K562 (cell line): Measurements from ENCODE around the gene SEC14L2. TPM values are rescaled to one million over a fixed set of nuclear protein-coding genes. Genes with fewer than 3 reads are reported as not detected.

Experiments
- ATAC-seq: fragments of 200-7000 bp; cut with Tn5 transposase; 3 replicates; pipeline ENCODE4 v1.9.1; 2020; ENCODE audit warnings: moderate library complexity
- BruUV-seq: library from RNA; stranded (reverse); fragments of 400-500 nt; replicated peaks from 2 replicates; lab custom pipeline; 2021; lab: Mats Ljungman, UMichigan
- CTCF ChIA-PET: fragments of 300-600 bp; formaldehyde crosslinking; extraction: SDS; loops from one replicate; lab custom pipeline; 2021; ENCODE audit warnings: low intra/inter-chr PET ratio; lab: Yijun Ruan, JAX
- POLR2A ChIA-PET: fragments of 300-600, 350-650 bp; sonication (Branson Sonifier 250); formaldehyde crosslinking; extraction: SDS; loops from one replicate; lab custom pipeline; 2021; ENCODE audit warnings: antibody characterized with exemption, inconsistent platforms; lab: Yijun Ruan, JAX
- DNase-seq, 4 experiments: peaks; one replicate each; pipeline versions ENCODE4 v3.0.0 to v3.0.0-alpha.2; 2011 to 2018; ENCODE audit warnings: low spot score in 3 of 4, mixed read lengths in 3 of 4; ENCODE audit errors: extremely low read depth in 1 of 4
- FAIRE-seq: peaks from 2 replicates; lab custom pipeline; 2011; peaks lifted over from hg19 to GRCh38; lab: Jason Lieb, UNC
- H2AFZ ChIP-seq: 2 replicates; pipeline ENCODE4 v1.6.0; 2011; ENCODE audit warnings: low read depth, low read length, control low read depth, inconsistent platforms
- H3K27ac ChIP-seq: fragments of 200-600 bp; 3 replicates; pipeline ENCODE4 v1.8.0; 2011; ENCODE audit warnings: low read depth, mild to moderate bottlenecking, control low read depth, inconsistent platforms, low read length, moderate library complexity, mixed read lengths; ENCODE audit errors: extremely low read depth
- H3K27me3 ChIP-seq, 2 experiments: fragments of 300-600 bp in 1 of 2; 2 replicates in 1 of 2; 3 replicates in 1 of 2; pipeline versions ENCODE4 v1.6.0 to v1.8.0; 2011; ENCODE audit warnings: inconsistent platforms in 2 of 2, low read length in 2 of 2, mild to moderate bottlenecking in 1 of 2, mixed read lengths in 1 of 2, moderate library complexity in 1 of 2; ENCODE audit not compliant: control insufficient read depth in 2 of 2, insufficient read depth in 2 of 2
- H3K36me3 ChIP-seq: fragments of 300-600 bp; 3 replicates; pipeline ENCODE4 v1.8.0; 2011; ENCODE audit warnings: mild to moderate bottlenecking, low read length, inconsistent platforms; ENCODE audit not compliant: control insufficient read depth, insufficient read depth
- H3K4me1 ChIP-seq, 2 experiments: fragments of 200-600 bp in 1 of 2; replicated peaks in 1 of 2; 2 replicates in 1 of 2; 3 replicates in 1 of 2; pipeline versions ENCODE4 v1.5.1 to v1.8.0; 2011; ENCODE audit warnings: inconsistent platforms in 2 of 2, low read length in 2 of 2, mild to moderate bottlenecking in 1 of 2, mixed read lengths in 1 of 2, moderate library complexity in 1 of 2; ENCODE audit not compliant: control insufficient read depth in 2 of 2, insufficient read depth in 2 of 2
- H3K4me2 ChIP-seq: 2 replicates; pipeline ENCODE4 v1.6.1; 2011; ENCODE audit warnings: low read length, control low read depth, inconsistent platforms, mixed read lengths; ENCODE audit not compliant: insufficient read depth
- H3K4me3 ChIP-seq: fragments of 200-600 bp; sonication (generic), shearing (Covaris generic); 2 replicates; pipeline ENCODE4 v1.5.1; 2016; ENCODE audit warnings: control low read depth, inconsistent platforms
- H3K79me2 ChIP-seq: fragments of 200-600 bp; 3 replicates; pipeline ENCODE4 v1.8.0; 2011; ENCODE audit warnings: low read length, inconsistent platforms; ENCODE audit not compliant: control insufficient read depth, insufficient read depth
- H3K9ac ChIP-seq, 2 experiments: 2 replicates each; pipeline versions ENCODE4 v1.6.0 to v1.6.1; 2011; ENCODE audit warnings: low read depth in 2 of 2, low read length in 2 of 2, control low read depth in 1 of 2, inconsistent platforms in 1 of 2, mild to moderate bottlenecking in 1 of 2, mixed read lengths in 1 of 2; ENCODE audit not compliant: insufficient read depth in 1 of 2
- H3K9me1 ChIP-seq: one replicate; pipeline ENCODE4 v1.6.0; 2011; ENCODE audit warnings: inconsistent platforms, mild to moderate bottlenecking, low read length, moderate library complexity; ENCODE audit not compliant: control insufficient read depth, insufficient read depth
- H3K9me3 ChIP-seq: replicated peaks from 2 replicates; pipeline ENCODE4 v1.5.1; 2011; ENCODE audit warnings: low read depth, low read length, inconsistent platforms; ENCODE audit not compliant: control insufficient read depth, insufficient read depth
- H4K20me1 ChIP-seq: replicated peaks from 2 replicates; pipeline ENCODE4 v1.6.1; 2011; ENCODE audit warnings: low read length, inconsistent platforms, mixed read lengths; ENCODE audit not compliant: control insufficient read depth, insufficient read depth
- ADNP ChIP-seq: fragments of 200-800 bp; sonication (Bioruptor generic); IDR thresholded peaks from 2 replicates; pipeline ENCODE4 v1.6.1; 2016; ENCODE audit warnings: missing genetic modification characterization, missing compliant biosample characterization
- CHD1 ChIP-seq: fragments of 200-600 bp; sonication (generic); IDR thresholded peaks from one replicate; pipeline ENCODE4 v1.6.1; 2012; ENCODE audit warnings: mild to moderate bottlenecking, moderate library complexity, low read length, inconsistent platforms
- HINFP ChIP-seq: fragments of 450-650 bp; conservative IDR thresholded peaks from 2 replicates; pipeline ENCODE4 v1.6.1; 2016; ENCODE audit warnings: missing genetic modification characterization, low read depth, mild to moderate bottlenecking, control low read depth, missing compliant biosample characterization
- KDM5B ChIP-seq: fragments of 200-600 bp; sonication (generic); IDR thresholded peaks from 2 replicates; pipeline ENCODE4 v1.6.1; 2012; ENCODE audit warnings: low read depth, mild to moderate bottlenecking, moderate library complexity, low read length, control low read depth, inconsistent platforms; ENCODE audit not compliant: insufficient replicate concordance
- LARP7 ChIP-seq: fragments of 450-650 bp; IDR thresholded peaks from 2 replicates; pipeline ENCODE4 v1.6.1; 2016
- MAFK ChIP-seq: IDR thresholded peaks from 2 replicates; pipeline ENCODE4 v1.6.1; 2011; ENCODE audit warnings: low read length, improper control_type of control experiment
- NR4A1 ChIP-seq, 2 experiments: fragments of 250-450 bp in 1 of 2; fragments of 450-650 bp in 1 of 2; sonication (Bioruptor Pico) in 1 of 2; IDR thresholded peaks; 2 replicates each; pipeline versions ENCODE4 v1.4.0 to v1.6.1; 2016 to 2020; ENCODE audit warnings: mild to moderate bottlenecking in 2 of 2, missing compliant biosample characterization in 1 of 2, missing genetic modification characterization in 1 of 2, moderate library complexity in 1 of 2
- PHF20 ChIP-seq: fragments of 450-650 bp; IDR thresholded peaks from 2 replicates; pipeline ENCODE4 v1.6.1; 2018; ENCODE audit not compliant: partially characterized antibody
- SRSF3 ChIP-seq: fragments of 200-400 bp; formaldehyde crosslinking; IDR thresholded peaks from 2 replicates; pipeline ENCODE4 v1.6.1; 2016; ENCODE audit warnings: mild to moderate bottlenecking, low read length, moderate library complexity; ENCODE audit not compliant: insufficient read depth
- U2AF2 ChIP-seq: fragments of 200-400 bp; formaldehyde crosslinking; optimal IDR thresholded peaks from 2 replicates; pipeline ENCODE3; 2017; ENCODE audit warnings: low read depth, mild to moderate bottlenecking, low read length
- ZBTB1 ChIP-seq: sonication (generic); formaldehyde crosslinking; IDR thresholded peaks from 2 replicates; pipeline ENCODE4 v1.8.1; 2023; ENCODE audit warnings: missing genetic modification reagents, low read depth, mild to moderate bottlenecking, borderline replicate concordance
- ZNF174 ChIP-seq: fragments of 250-450 bp; sonication (Bioruptor Pico); IDR thresholded peaks from 2 replicates; pipeline ENCODE4 v1.4.0; 2020; ENCODE audit warnings: mild to moderate bottlenecking
- ZNF318 ChIP-seq, 2 experiments: fragments of 450-650 bp; IDR thresholded peaks; 2 replicates each; pipeline ENCODE4 v1.6.1; 2016; ENCODE audit warnings: mild to moderate bottlenecking in 2 of 2, borderline replicate concordance in 1 of 2, low read depth in 1 of 2, moderate library complexity in 1 of 2
- WGBS: fragments of 100-300 bp; shearing (Covaris generic); methylation state at CpG from one replicate; pipeline ENCODE4 v1.1.6; 2016; ENCODE audit warnings: low coverage, mixed read lengths; ENCODE audit not compliant: insufficient coverage; ENCODE audit errors: missing lambda C conversion rate; 5-methylcytosine and 5-hydroxymethylcytosine counted together
- in situ Hi-C: fragments of 300-500 bp; cut with MboI; formaldehyde crosslinking; loops from 4 replicates; pipeline ENCODE4 v1.15.0; 2018; ENCODE audit warnings: inconsistent platforms, mixed read lengths
- intact Hi-C: fragments of 100-400 bp; cut with micrococcal nuclease; formaldehyde crosslinking; loops from 2 replicates; pipeline ENCODE4 v1.14.2; 2022
- polyA plus RNA-seq, 8 experiments: library from polyadenylated mRNA; depleted of rRNA in 4 of 8; stranded (reverse) in 5 of 8; unstranded in 3 of 8; fragments of >200 nt; fragmentation: Nextera tagmentation in 2 of 8; fragmentation: Illumina TruSeq in 1 of 8; extraction: Ambion mirVana in 2 of 8; extraction: Trizol in 1 of 8; gene quantifications; 2 replicates each; pipeline versions ENCODE4 v1.2.1 to v1.2.3, GENCODE V29; 2011 to 2014; ENCODE audit warnings: inconsistent platforms in 1 of 8, missing spikeins in 1 of 8
- total RNA-seq, 7 experiments: library from RNA; depleted of rRNA in 6 of 7; stranded (reverse); fragments of >200 nt in 6 of 7; fragmentation: Illumina TruSeq in 2 of 7; extraction: Trizol in 2 of 7; gene quantifications; 2 replicates each; pipeline versions ENCODE4 v1.2.1 to v1.2.3, GENCODE V29; 2011 to 2021; ENCODE audit warnings: low replicate concordance in 1 of 7

The SEC14L2 gene
- total and polyA plus RNA-seq, 9 of the 15 experiments (the other 6 are each of a cell fraction or from before 2014, with no cell fraction given): 0.03 to 0.17 (median 0.10) TPM

GRCh38 chr22:30406400-30406799, 9.6 kb downstream of the SEC14L2 start:
- no peak overlapping the region for H3K27ac ChIP-seq
- WGBS: 67% methylated on average over 4 of the region's 6 CpGs
- H2AFZ ChIP-seq: no peak overlapping the region
- intact Hi-C loops (no loop called here), in situ Hi-C loops (no loop called here)
- peaks cover 17 to 18% of the 10 kb centered on the region in 2 experiments; a peak in 3 of 5 replicates for H3K4me1 ChIP-seq
- POLR2A ChIA-PET: interaction anchor here (2.2 kb wide), 1 partner anchor 9 kb away, joined by 8 read pairs; the partner anchor contains the start of gene SEC14L2
- H3K9me1 ChIP-seq: peaks cover 3% of the 10 kb centered on the region
- no peaks in the 10 kb centered on the region for H3K27me3 ChIP-seq
- H3K36me3 ChIP-seq: peaks cover 3% of the 10 kb centered on the region; the same call in 2 of the 3 replicates
- no peak for ATAC-seq
- H4K20me1 ChIP-seq: peaks cover 9% of the 10 kb centered on the region
- no peaks in the 10 kb centered on the region for H3K79me2 ChIP-seq
- H3K9ac ChIP-seq: 0 out of 4 replicates have a peak overlapping the region, but pooled peaks of 1 of the 2 experiments have one; percentile 9
- no peak overlapping the region for H3K4me2 ChIP-seq
- no peak overlapping the region for H3K4me3 ChIP-seq
- DNase-seq: no peak
- H3K9me3 ChIP-seq: no peaks in the 10 kb centered on the region
- BruUV-seq: no TSS peak
- CTCF ChIA-PET: no interaction called here
- no peak for FAIRE-seq
- TF ChIP-seq ZNF174 (CRISPR knock-in tag) (no peak), LARP7 (no peak), MAFK (no peak), ADNP (tag) (no peak), NR4A1 (CRISPR knock-in tag; IDR thresholded peaks at IDR 0.05) (no peak), NR4A1 (tag; IDR thresholded peaks at IDR 0.05) (no peak), PHF20 (no peak), CHD1 (no peak), HINFP (no peak), SRSF3 (no peak), KDM5B (no peak), ZNF318 (IDR thresholded peaks at IDR 0.05; ENCODE audit: borderline replicate concordance in 1 of 2, low read depth in 1 of 2) (no peak), U2AF2 (no peak), ZBTB1 (no peak)
